HepG2 (cell line): Measurements from ENCODE around the gene ECSCR. TPM values are rescaled to one million over a fixed set of nuclear protein-coding genes. Genes with fewer than 3 reads are reported as not detected.
A peak's percentile ranks its signal among the peaks of the same experiment; 100 is the strongest.

Source experiments
- ATAC-seq: fragments of 200-7000 bp; cut with Tn5 transposase; 3 replicates; pipeline ENCODE4 v1.9.1; 2020; ENCODE audit warnings: mild to moderate bottlenecking, moderate library complexity
- BruUV-seq: library from RNA; stranded (reverse); fragments of 400-500 nt; replicated peaks from 2 replicates; lab custom pipeline; 2021; lab: Mats Ljungman, UMichigan
- CTCF ChIA-PET: fragments of 300-600 bp; formaldehyde crosslinking; extraction: SDS; loops from one replicate; lab custom pipeline; 2021; ENCODE audit warnings: low total read pairs, inconsistent platforms, low intra/inter-chr PET ratio; lab: Yijun Ruan, JAX
- POLR2A ChIA-PET: fragments of 350-600 bp; sonication (Branson Sonifier 250); formaldehyde crosslinking; loops from one replicate; lab custom pipeline; 2020; ENCODE audit warnings: antibody characterized with exemption, inconsistent platforms; lab: Yijun Ruan, JAX
- DNase-seq: peaks from one replicate; pipeline ENCODE4 v3.0.0-alpha.2; 2015; ENCODE audit warnings: low spot score
- FAIRE-seq: peaks from 3 replicates; lab custom pipeline; 2011; peaks lifted over from hg19 to GRCh38; lab: Jason Lieb, UNC
- H2AFZ ChIP-seq: one replicate; pipeline ENCODE4 v1.6.1; 2011; ENCODE audit warnings: low read length, inconsistent platforms
- H3K27ac ChIP-seq: fragments of 300-600 bp; 3 replicates; pipeline ENCODE4 v1.8.0; 2011; ENCODE audit warnings: mixed run types, mild to moderate bottlenecking, mixed read lengths, low read length, inconsistent platforms; ENCODE audit not compliant: insufficient read depth; ENCODE audit errors: extremely low read length
- H3K27me3 ChIP-seq, 2 experiments: fragments of 200-600 bp in 1 of 2; 2 replicates in 1 of 2; 3 replicates in 1 of 2; pipeline versions ENCODE4 v1.6.0 to v1.8.0; 2011; ENCODE audit warnings: low read length in 2 of 2, mild to moderate bottlenecking in 2 of 2, moderate library complexity in 2 of 2, inconsistent platforms in 1 of 2; ENCODE audit not compliant: insufficient read depth in 2 of 2, control insufficient read depth in 1 of 2
- H3K36me3 ChIP-seq, 2 experiments: fragments of 200-600 bp in 1 of 2; replicated peaks in 1 of 2; 2 replicates in 1 of 2; 3 replicates in 1 of 2; pipeline versions ENCODE4 v1.5.1 to v1.8.0; 2011; ENCODE audit warnings: low read length in 2 of 2, inconsistent platforms in 1 of 2; ENCODE audit not compliant: insufficient read depth in 2 of 2, control insufficient read depth in 1 of 2
- H3K4me1 ChIP-seq: 2 replicates; pipeline ENCODE4 v1.5.1; 2012; ENCODE audit warnings: low read length, inconsistent platforms; ENCODE audit not compliant: insufficient read depth
- H3K4me2 ChIP-seq: 2 replicates; pipeline ENCODE4 v1.6.0; 2011; ENCODE audit warnings: low read depth, low read length, inconsistent platforms
- H3K4me3 ChIP-seq, 3 experiments: fragments of 200-600 bp in 1 of 3; sonication (generic), shearing (Covaris generic) in 1 of 3; replicated peaks in 1 of 3; 2 replicates each; pipeline ENCODE4 v1.5.1; 2011 to 2016; ENCODE audit warnings: low read length in 3 of 3, inconsistent platforms in 2 of 3, low read depth in 2 of 3, mild to moderate bottlenecking in 2 of 3, control low read depth in 1 of 3, mixed read lengths in 1 of 3; ENCODE audit not compliant: insufficient read depth in 1 of 3
- H3K79me2 ChIP-seq: one replicate; pipeline ENCODE4 v1.6.1; 2011; ENCODE audit warnings: low read length, inconsistent platforms; ENCODE audit not compliant: insufficient read depth
- H3K9ac ChIP-seq: 2 replicates; pipeline ENCODE4 v1.6.0; 2011; ENCODE audit warnings: mild to moderate bottlenecking, low read depth, low read length, inconsistent platforms; ENCODE audit not compliant: insufficient read depth
- H3K9me3 ChIP-seq: 2 replicates; pipeline ENCODE4 v1.5.1; 2012; ENCODE audit warnings: mild to moderate bottlenecking, low read length
- H4K20me1 ChIP-seq: 2 replicates; pipeline ENCODE4 v1.6.0; 2011; ENCODE audit warnings: inconsistent platforms, mild to moderate bottlenecking, low read length, moderate library complexity; ENCODE audit not compliant: insufficient read depth
- ARNTL ChIP-seq: sonication (generic); formaldehyde crosslinking; IDR thresholded peaks from 2 replicates; pipeline ENCODE4 v1.4.0; 2020; ENCODE audit warnings: mild to moderate bottlenecking, missing genetic modification reagents
- KAT8 ChIP-seq: IDR thresholded peaks from 2 replicates; pipeline ENCODE4 v1.6.1; 2016; ENCODE audit warnings: missing genetic modification reagents, missing compliant biosample characterization
- MAF1 ChIP-seq: sonication (generic); formaldehyde crosslinking; IDR thresholded peaks from 2 replicates; pipeline ENCODE4 v1.5.0; 2020; ENCODE audit warnings: missing genetic modification reagents, borderline replicate concordance
- STAG1 ChIP-seq: sonication (generic); formaldehyde crosslinking; IDR thresholded peaks from 2 replicates; pipeline ENCODE4 v1.4.0; 2020; ENCODE audit warnings: missing genetic modification reagents
- WGBS: methylation state at CpG from one replicate; pipeline ENCODE4 v1.1.6; 2017; ENCODE audit warnings: low lambda C conversion rate; 5-methylcytosine and 5-hydroxymethylcytosine counted together
- in situ Hi-C: cut with HindIII; loops from 2 replicates; pipeline ENCODE4 v1.10.0; 2017; ENCODE audit warnings: low pct_unique_long_range_greater_than_20kb; ENCODE audit not compliant: extremely low pct_ligation_motif_present
- intact Hi-C: fragments of 100-400 bp; cut with micrococcal nuclease; formaldehyde crosslinking; loops from one replicate; pipeline ENCODE4 v1.10.0; 2022; ENCODE audit not compliant: unreplicated experiment
- polyA plus RNA-seq, 8 experiments: library from polyadenylated mRNA; depleted of rRNA in 3 of 8; stranded (reverse) in 7 of 8; unstranded in 1 of 8; fragments of >200 nt; fragmentation: Illumina TruSeq in 4 of 8; extraction: Trizol in 4 of 8; gene quantifications; 2 replicates each; pipeline versions ENCODE4 v1.2.1 to v1.2.3, GENCODE V29; 2011 to 2016; ENCODE audit warnings: low read depth in 4 of 8, missing spikeins in 1 of 8, mixed read lengths in 1 of 8; ENCODE audit not compliant: insufficient read depth in 1 of 8
- total RNA-seq, 5 experiments: library from RNA; depleted of rRNA; stranded (reverse); fragments of >200 nt; fragmentation: Illumina TruSeq; extraction: Trizol; gene quantifications; 2 replicates each; pipeline ENCODE4 v1.2.3, GENCODE V29; 2016; ENCODE audit warnings: low read depth in 1 of 5
- TF ChIP-seq, protein P1 (sequence below): sonication (generic); formaldehyde crosslinking; IDR thresholded peaks from 2 replicates; pipeline ENCODE4 v1.5.0; 2020; ENCODE audit warnings: mild to moderate bottlenecking, missing genetic modification reagents, moderate library complexity
- TF ChIP-seq, protein P2 (sequence below), 2 experiments: sonication (generic) in 1 of 2; formaldehyde crosslinking in 1 of 2; IDR thresholded peaks; 2 replicates each; pipeline versions ENCODE4 v1.4.0 to v1.6.1; 2018 to 2020; ENCODE audit warnings: missing genetic modification reagents in 2 of 2, borderline replicate concordance in 1 of 2, low read depth in 1 of 2, mild to moderate bottlenecking in 1 of 2, missing biosample characterization in 1 of 2

ECSCR gene
- total and polyA plus RNA-seq, 2 of the 13 experiments (the other 11 are each of a cell fraction or from before 2014, with no cell fraction given), result 0.18 TPM; not detected in 1

DNA sequence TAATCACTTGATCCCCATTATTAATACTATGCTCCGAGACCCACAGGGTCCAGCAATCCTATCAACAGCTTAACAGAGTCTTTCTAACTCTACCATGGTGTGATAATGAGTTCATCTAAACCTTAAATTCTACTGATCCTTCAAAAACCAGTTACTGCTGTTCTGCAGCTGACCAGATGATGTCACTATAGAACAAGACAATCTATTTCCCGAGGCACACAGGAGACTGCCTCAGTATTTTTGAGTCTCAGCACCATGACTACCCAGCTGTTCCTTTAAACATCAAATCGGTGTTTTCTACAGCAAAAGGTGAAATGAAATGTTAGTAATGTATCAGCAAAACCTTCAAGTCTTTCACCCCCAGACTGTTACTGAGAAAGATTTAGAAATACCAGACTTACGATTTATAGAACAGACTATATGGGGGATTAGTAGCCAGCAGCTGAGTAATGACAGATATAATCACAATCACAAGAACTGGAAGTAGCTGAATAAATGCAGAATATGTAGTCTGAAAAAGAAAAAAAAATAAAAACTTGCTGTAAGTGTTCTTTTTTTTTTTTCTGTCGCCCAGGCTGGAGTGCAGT lies 40.1 kb downstream of the ECSCR start (continued):
- TF ChIP-seq STAG1 (CRISPR knock-in tag), result peak; percentile 93
- TF ChIP-seq ARNTL (CRISPR knock-in tag), result no peak
- 0 out of 2 replicates have a peak, but pooled peaks have one; percentile 22 for TF ChIP-seq KAT8
- TF ChIP-seq, protein P1, sequence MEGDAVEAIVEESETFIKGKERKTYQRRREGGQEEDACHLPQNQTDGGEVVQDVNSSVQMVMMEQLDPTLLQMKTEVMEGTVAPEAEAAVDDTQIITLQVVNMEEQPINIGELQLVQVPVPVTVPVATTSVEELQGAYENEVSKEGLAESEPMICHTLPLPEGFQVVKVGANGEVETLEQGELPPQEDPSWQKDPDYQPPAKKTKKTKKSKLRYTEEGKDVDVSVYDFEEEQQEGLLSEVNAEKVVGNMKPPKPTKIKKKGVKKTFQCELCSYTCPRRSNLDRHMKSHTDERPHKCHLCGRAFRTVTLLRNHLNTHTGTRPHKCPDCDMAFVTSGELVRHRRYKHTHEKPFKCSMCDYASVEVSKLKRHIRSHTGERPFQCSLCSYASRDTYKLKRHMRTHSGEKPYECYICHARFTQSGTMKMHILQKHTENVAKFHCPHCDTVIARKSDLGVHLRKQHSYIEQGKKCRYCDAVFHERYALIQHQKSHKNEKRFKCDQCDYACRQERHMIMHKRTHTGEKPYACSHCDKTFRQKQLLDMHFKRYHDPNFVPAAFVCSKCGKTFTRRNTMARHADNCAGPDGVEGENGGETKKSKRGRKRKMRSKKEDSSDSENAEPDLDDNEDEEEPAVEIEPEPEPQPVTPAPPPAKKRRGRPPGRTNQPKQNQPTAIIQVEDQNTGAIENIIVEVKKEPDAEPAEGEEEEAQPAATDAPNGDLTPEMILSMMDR, result peak; percentile 89
- TF ChIP-seq, protein P2, sequence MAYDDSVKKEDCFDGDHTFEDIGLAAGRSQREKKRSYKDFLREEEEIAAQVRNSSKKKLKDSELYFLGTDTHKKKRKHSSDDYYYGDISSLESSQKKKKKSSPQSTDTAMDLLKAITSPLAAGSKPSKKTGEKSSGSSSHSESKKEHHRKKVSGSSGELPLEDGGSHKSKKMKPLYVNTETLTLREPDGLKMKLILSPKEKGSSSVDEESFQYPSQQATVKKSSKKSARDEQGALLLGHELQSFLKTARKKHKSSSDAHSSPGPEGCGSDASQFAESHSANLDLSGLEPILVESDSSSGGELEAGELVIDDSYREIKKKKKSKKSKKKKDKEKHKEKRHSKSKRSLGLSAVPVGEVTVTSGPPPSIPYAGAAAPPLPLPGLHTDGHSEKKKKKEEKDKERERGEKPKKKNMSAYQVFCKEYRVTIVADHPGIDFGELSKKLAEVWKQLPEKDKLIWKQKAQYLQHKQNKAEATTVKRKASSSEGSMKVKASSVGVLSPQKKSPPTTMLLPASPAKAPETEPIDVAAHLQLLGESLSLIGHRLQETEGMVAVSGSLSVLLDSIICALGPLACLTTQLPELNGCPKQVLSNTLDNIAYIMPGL (CRISPR knock-in tag; IDR thresholded peaks at IDR 0.05; ENCODE audit: borderline replicate concordance in 1 of 2, low read depth in 1 of 2), result 0 out of 4 replicates have a peak, but pooled peaks of 1 of the 2 experiments have one; percentile 40

DNA sequence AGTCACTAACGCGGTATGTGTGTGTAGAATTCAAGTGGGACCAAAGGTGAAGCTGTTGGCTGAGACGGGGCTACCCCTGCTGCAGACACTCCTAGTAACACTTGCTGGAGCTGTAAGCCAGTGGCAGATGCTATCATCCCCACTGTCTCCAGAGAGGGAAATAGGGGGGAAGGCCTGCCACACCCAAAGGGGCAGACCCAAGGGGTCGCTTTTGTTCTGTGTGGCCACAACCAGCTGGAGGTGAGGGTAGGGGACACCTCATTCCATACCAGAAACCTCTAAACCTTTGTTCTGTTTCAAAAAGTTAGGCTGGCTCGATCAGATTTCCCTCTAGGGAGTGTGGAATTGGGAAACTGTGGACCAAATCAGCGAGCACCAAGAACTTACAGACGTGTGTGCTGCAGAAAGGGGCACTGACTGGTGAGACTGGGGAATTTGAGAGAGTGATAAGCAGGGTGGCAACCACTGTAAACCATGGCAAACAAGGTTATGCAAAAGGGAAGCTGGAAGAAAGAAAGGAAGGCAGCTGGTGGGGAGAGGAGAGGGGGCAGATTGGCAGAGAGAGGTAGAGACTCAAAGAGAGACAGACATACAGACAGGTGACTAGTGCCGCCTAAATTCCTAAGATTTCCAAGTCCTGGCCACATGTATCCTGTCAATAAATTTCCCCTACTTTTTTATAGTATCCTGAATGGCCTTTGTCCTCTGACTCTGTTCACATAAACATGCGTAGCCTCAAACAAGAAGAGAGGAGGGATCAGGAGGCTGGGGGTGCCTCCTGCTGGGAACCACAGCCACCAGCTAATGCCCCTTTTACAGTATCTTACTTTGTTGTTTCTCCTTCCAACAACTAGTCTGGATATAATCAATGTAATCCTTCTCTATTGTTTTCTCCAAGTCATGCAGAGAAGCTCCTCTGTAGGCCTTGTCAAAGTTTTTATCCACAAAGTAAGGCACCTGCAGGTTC lies 43.0 kb downstream of the ECSCR start:
- Histone ChIP-seq H3K27me3 (no peaks in the 10 kb centered on the region), H3K27ac (no peak overlapping the region), H3K9ac (no peak overlapping the region), H3K4me3 (no peak overlapping the region), H3K9me3 (no peaks in the 10 kb centered on the region), H4K20me1 (no peaks in the 10 kb centered on the region), H3K4me2 (no peak overlapping the region), H3K79me2 (no peaks in the 10 kb centered on the region), H2AFZ (no peak overlapping the region), H3K36me3 (peaks cover 0 to 3% of the 10 kb centered on the region in 2 experiments; a peak in 3 of 5 replicates), H3K4me1 (peaks cover 39% of the 10 kb centered on the region)
- DNase-seq (no peak), ATAC-seq (no peak), FAIRE-seq (no peak)
- ChIA-PET POLR2A (interaction anchor here (1.3 to 1.7 kb wide), 2 partner anchors 20 to 84 kb away, joined by 3 to 4 read pairs; partner anchors contain the start of gene DNAJC18), CTCF (no interaction called here)
- TF ChIP-seq, protein P1, result peak; percentile 47
- peak; percentile 21; the same call in 1 of the 2 replicates for TF ChIP-seq STAG1 (CRISPR knock-in tag)
- TF ChIP-seq MAF1 (CRISPR knock-in tag), result no peak
- WGBS, result 81% methylated on average over 9 of the region's 9 CpGs
- in situ Hi-C loops (loop anchor here (5.0 kb wide), 1 partner anchor 98 kb away; no protein-coding TSS in a partner anchor), intact Hi-C loops (loop anchor here (5.0 kb wide), 1 partner anchor 143 kb away; the partner anchor contains the start of gene UBE2D2)
- BruUV-seq, result no TSS peak
